ENCODE results near the gene TSPAN15.

DNA sequence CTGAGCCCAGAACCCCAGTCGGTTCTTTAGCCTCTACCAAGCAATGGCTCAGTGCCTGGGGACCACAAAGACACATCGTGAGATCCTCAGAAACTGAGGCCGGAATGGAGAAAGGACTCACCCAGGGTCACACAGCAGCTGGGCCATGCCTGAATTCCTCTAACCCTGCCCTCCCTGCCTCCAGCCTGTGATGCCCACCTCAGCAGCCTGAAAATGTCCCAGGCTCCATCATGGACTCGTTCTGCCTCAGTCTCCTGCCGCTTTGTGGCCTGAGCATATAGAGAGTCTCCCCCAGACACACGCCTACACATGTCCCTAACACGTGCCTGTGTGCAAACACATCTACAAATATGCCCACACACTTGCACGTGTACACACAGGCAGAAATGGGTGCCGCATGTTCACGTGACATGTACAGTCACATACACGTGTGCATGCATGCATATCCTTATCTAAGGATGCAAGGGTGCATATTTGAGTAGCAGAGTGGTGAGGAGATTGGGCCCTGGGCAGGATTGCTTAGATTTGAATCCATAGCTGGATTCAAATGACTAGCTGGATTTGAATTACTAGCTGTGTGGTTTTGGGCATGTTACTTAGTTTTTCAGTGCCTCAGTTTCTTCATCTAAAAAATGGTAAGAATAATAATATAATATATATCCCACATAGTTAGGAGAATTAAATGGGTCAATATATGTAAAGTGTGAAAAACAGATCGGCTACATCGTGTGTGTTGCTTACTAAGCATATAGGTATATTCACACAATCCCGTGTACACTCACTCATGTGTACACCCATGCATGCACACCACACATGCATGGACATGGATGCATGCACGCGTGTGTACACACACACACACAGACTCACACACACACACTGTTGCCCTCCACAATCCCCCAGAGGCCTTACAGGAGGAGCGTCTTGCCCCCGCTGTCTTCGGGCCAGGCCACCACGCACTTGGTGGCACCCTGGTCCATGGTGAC is 36.9 kb upstream of the TSPAN15 start:
- TF ChIP-seq, protein P1, sequence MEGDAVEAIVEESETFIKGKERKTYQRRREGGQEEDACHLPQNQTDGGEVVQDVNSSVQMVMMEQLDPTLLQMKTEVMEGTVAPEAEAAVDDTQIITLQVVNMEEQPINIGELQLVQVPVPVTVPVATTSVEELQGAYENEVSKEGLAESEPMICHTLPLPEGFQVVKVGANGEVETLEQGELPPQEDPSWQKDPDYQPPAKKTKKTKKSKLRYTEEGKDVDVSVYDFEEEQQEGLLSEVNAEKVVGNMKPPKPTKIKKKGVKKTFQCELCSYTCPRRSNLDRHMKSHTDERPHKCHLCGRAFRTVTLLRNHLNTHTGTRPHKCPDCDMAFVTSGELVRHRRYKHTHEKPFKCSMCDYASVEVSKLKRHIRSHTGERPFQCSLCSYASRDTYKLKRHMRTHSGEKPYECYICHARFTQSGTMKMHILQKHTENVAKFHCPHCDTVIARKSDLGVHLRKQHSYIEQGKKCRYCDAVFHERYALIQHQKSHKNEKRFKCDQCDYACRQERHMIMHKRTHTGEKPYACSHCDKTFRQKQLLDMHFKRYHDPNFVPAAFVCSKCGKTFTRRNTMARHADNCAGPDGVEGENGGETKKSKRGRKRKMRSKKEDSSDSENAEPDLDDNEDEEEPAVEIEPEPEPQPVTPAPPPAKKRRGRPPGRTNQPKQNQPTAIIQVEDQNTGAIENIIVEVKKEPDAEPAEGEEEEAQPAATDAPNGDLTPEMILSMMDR (conservative IDR thresholded peaks at IDR 0.05 in 1 of 2, IDR thresholded peaks at IDR 0.05 in 1 of 2; ENCODE audit: low read depth in 1 of 2, low read length in 2 of 2), result no peak
- TF ChIP-seq EZH2 (IDR thresholded peaks at IDR 0.05; ENCODE audit: low read length, missing control alignments), result no peak
